ENCODE results near the gene TMEM74B. TPM values are rescaled to one million over a fixed set of nuclear protein-coding genes. Genes with fewer than 3 reads are reported as not detected.

Gene TMEM74B
- total RNA-seq, 1 donor from 2014 or later, result 1.6 TPM

DNA sequence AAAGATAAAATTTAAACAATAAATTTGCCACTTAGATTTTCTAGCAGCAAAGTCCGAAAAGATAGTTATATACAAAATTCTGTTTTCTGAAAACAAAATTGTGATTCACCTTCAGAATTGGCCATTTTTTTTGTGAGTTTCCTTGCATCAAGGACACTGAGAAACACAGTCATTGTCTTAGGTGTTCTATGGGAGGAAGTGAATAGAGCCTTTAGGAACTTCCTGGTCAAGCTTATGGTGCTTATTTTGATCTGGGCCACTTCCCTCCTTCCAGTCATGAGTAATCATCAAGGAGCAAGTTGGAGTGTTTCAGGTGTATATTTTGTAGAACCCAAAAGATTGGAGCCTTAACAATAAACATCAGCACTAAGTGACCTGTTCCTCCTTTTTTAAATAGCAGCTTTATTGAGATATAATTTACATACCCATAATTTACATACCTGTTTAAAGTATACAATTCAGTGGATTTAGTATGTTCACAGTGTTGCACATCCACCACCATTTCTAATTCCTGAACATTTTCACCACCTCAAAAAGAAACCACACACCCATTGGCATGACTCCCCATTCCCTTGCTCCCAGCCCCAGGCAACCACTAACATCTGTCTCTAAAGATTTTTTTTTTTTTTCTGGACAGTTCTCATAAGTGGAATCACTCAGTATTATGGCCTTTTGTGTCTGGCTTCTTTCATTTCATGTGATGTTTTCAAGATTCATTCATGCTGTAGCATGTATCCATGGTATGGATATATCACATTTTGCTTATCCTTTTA lies 17.6 kb downstream of the TMEM74B start:
- Histone ChIP-seq H3K9me3 (ENCODE audit: control insufficient read depth in 3 of 3, low read length in 3 of 3) (no peaks in the 10 kb centered on the region), H3K27me3 (ENCODE audit: control insufficient read depth in 3 of 3, insufficient read depth in 3 of 3, low read length in 3 of 3) (no peaks in the 10 kb centered on the region), H3K36me3 (ENCODE audit: control insufficient read depth in 3 of 3, insufficient read depth in 3 of 3, low read length in 3 of 3) (peaks cover 80 to 86% (median 85%) of the 10 kb centered on the region in 3 donors), H3K27ac (ENCODE audit: low read depth, low read length) (no peak overlapping the region), H3K4me1 (ENCODE audit: control insufficient read depth in 3 of 3, insufficient read depth in 3 of 3, low read length in 3 of 3) (peaks cover 0 to 10% (median 5%) of the 10 kb centered on the region in 3 donors), H3K4me3 (ENCODE audit: low read length in 3 of 3) (no peak overlapping the region), H3K9ac (ENCODE audit: low read depth in 1 of 3, low read length in 3 of 3) (no peak overlapping the region)

DNA sequence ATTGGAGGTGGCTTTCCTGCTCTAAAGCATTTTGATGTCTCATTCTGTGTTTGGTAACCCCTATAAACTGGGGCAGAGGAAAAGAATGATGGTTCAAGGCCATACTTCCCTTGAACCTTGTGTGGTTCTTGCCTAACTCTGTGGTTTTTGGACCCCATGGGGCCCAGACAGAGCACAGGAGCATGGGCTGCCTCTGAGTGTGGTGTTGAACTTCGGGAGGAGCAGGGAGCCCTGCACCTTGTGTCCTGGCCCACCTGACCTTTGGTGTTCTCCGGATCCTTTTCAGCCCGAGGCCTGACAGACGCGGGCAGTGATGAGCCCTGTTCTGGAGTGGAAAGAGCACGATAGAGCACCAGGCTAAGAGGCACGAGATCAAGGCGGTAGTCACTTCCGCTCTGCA lies 18.8 kb downstream of the TMEM74B start:
- peaks cover 75 to 83% (median 81%) of the 10 kb centered on the region in 3 donors for H3K36me3 ChIP-seq (ENCODE audit: control insufficient read depth in 3 of 3, insufficient read depth in 3 of 3, low read length in 3 of 3)

DNA sequence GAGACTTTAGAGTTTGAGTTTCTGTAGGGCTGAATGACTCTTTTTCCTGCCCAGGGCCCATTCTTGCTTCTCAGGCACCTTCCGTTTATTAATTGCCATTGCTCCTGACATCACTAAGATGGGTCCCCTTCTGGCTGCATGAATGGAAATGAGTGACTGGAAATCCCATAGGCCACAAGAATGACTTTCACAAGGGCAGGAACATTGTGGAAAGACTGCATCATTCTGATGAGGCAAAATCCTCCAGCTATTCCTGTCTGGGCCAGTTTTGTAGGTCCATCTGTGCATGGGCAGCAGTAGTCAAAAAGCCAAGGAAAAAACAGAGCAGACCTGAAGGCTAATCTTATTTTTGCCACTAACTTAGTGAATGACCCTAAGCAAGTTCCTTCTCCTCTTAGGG lies 19.3 kb downstream of the TMEM74B start:
- no peak overlapping the region for H3K9ac ChIP-seq (ENCODE audit: low read depth in 1 of 3, low read length in 3 of 3)
- H3K36me3 ChIP-seq (ENCODE audit: control insufficient read depth in 3 of 3, insufficient read depth in 3 of 3, low read length in 3 of 3), result peaks cover 75 to 83% (median 81%) of the 10 kb centered on the region in 3 donors
- no peaks in the 10 kb centered on the region for H3K9me3 ChIP-seq (ENCODE audit: control insufficient read depth in 3 of 3, low read length in 3 of 3)
- no peak overlapping the region for H3K27ac ChIP-seq (ENCODE audit: low read depth, low read length)
- H3K27me3 ChIP-seq (ENCODE audit: control insufficient read depth in 3 of 3, insufficient read depth in 3 of 3, low read length in 3 of 3), result no peaks in the 10 kb centered on the region
- H3K4me3 ChIP-seq (ENCODE audit: low read length in 3 of 3), result no peak overlapping the region
- H3K4me1 ChIP-seq (ENCODE audit: control insufficient read depth in 3 of 3, insufficient read depth in 3 of 3, low read length in 3 of 3), result peaks cover 0 to 14% (median 5%) of the 10 kb centered on the region in 3 donors

More for the DNA sequence above, 18.8 kb downstream of the TMEM74B start:
- no peak overlapping the region for H3K4me3 ChIP-seq (ENCODE audit: low read length in 3 of 3)
- no peak overlapping the region for H3K27ac ChIP-seq (ENCODE audit: low read depth, low read length)
- no peak overlapping the region for H3K9ac ChIP-seq (ENCODE audit: low read depth in 1 of 3, low read length in 3 of 3)
- no peaks in the 10 kb centered on the region for H3K9me3 ChIP-seq (ENCODE audit: control insufficient read depth in 3 of 3, low read length in 3 of 3)
- H3K4me1 ChIP-seq (ENCODE audit: control insufficient read depth in 3 of 3, insufficient read depth in 3 of 3, low read length in 3 of 3), result peaks cover 0 to 14% (median 5%) of the 10 kb centered on the region in 3 donors
- H3K27me3 ChIP-seq (ENCODE audit: control insufficient read depth in 3 of 3, insufficient read depth in 3 of 3, low read length in 3 of 3), result no peaks in the 10 kb centered on the region

DNA sequence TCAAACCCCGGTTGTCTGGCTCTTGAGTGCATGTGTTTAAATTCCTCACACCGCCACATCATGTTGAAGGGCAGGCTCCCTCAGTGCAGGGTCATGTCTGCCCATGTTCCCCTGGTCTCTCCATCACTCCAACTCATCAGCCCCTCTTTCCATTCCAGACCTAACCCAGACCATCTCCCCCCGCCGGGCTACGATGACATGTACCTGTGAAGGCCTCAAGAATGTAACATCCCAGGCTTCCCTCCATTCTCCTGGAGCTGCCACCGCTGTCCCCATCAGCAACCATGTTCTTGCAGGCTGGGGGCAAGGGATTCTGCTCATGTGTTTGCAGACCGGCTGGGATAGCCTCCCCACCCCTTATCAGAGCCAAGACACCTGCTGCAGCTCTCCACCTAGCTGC lies 19.9 kb downstream of the TMEM74B start:
- Histone ChIP-seq H3K9ac (ENCODE audit: low read depth in 1 of 3, low read length in 3 of 3) (no peak overlapping the region), H3K27me3 (ENCODE audit: control insufficient read depth in 3 of 3, insufficient read depth in 3 of 3, low read length in 3 of 3) (no peaks in the 10 kb centered on the region), H3K4me1 (ENCODE audit: control insufficient read depth in 3 of 3, insufficient read depth in 3 of 3, low read length in 3 of 3) (peaks cover 0 to 14% (median 5%) of the 10 kb centered on the region in 3 donors), H3K4me3 (ENCODE audit: low read length in 3 of 3) (no peak overlapping the region), H3K27ac (ENCODE audit: low read depth, low read length) (no peak overlapping the region), H3K9me3 (ENCODE audit: control insufficient read depth in 3 of 3, low read length in 3 of 3) (no peaks in the 10 kb centered on the region), H3K36me3 (ENCODE audit: control insufficient read depth in 3 of 3, insufficient read depth in 3 of 3, low read length in 3 of 3) (peaks cover 73 to 82% (median 78%) of the 10 kb centered on the region in 3 donors)

DNA sequence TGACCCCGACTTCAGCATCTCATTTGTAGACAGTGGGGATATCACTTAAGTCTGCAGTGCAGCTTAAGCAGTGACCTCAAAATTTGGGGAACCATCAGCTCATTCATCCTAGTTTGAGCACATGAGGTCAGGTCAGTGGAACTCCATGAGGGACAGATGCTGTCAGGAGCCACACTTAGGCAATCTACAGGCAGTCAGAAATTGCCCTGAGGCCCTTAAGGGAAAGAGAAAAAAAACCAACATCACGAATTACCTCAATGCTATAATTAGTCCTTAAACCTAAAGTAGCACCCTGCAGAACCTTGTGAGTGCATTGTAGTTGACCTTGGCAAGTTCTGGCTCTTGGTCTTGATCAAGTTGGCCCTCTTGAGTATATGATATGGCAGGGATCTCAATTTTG lies 21.1 kb downstream of the TMEM74B start:
- no peaks in the 10 kb centered on the region for H3K27me3 ChIP-seq (ENCODE audit: control insufficient read depth in 3 of 3, insufficient read depth in 3 of 3, low read length in 3 of 3)
- peaks cover 0 to 14% (median 5%) of the 10 kb centered on the region in 3 donors for H3K4me1 ChIP-seq (ENCODE audit: control insufficient read depth in 3 of 3, insufficient read depth in 3 of 3, low read length in 3 of 3)
- H3K27ac ChIP-seq (ENCODE audit: low read depth, low read length), result no peak overlapping the region
- peaks cover 60 to 71% (median 70%) of the 10 kb centered on the region in 3 donors for H3K36me3 ChIP-seq (ENCODE audit: control insufficient read depth in 3 of 3, insufficient read depth in 3 of 3, low read length in 3 of 3)
- no peaks in the 10 kb centered on the region for H3K9me3 ChIP-seq (ENCODE audit: control insufficient read depth in 3 of 3, low read length in 3 of 3)
- no peak overlapping the region for H3K9ac ChIP-seq (ENCODE audit: low read depth in 1 of 3, low read length in 3 of 3)
- no peak overlapping the region for H3K4me3 ChIP-seq (ENCODE audit: low read length in 3 of 3)

DNA sequence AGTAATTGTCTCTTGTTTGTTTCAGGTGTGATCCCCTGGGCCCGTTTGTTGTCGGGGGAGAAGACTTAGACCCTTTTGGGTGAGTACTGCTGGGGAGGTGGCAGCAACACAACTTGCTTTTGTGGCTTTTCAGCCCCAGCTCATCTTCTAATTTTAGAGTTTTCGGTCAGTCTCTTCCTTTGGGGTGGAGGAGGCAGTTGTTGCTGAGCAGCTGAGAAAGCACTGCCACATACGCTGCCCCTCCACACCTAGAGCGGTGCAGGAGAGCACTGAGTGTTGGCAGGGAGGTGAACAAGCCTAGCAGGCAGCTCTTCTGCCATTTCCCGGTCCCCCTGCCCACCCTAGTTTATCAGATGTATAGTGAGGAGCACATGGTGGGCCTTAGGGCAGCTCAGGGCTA lies 21.7 kb downstream of the TMEM74B start:
- Histone ChIP-seq H3K9me3 (ENCODE audit: control insufficient read depth in 3 of 3, low read length in 3 of 3) (no peaks in the 10 kb centered on the region), H3K36me3 (ENCODE audit: control insufficient read depth in 3 of 3, insufficient read depth in 3 of 3, low read length in 3 of 3) (peaks cover 56 to 68% (median 65%) of the 10 kb centered on the region in 3 donors), H3K4me1 (ENCODE audit: control insufficient read depth in 3 of 3, insufficient read depth in 3 of 3, low read length in 3 of 3) (peaks cover 0 to 14% (median 5%) of the 10 kb centered on the region in 3 donors), H3K27me3 (ENCODE audit: control insufficient read depth in 3 of 3, insufficient read depth in 3 of 3, low read length in 3 of 3) (no peaks in the 10 kb centered on the region), H3K9ac (ENCODE audit: low read depth in 1 of 3, low read length in 3 of 3) (no peak overlapping the region), H3K4me3 (ENCODE audit: low read length in 3 of 3) (no peak overlapping the region), H3K27ac (ENCODE audit: low read depth, low read length) (no peak overlapping the region)

DNA sequence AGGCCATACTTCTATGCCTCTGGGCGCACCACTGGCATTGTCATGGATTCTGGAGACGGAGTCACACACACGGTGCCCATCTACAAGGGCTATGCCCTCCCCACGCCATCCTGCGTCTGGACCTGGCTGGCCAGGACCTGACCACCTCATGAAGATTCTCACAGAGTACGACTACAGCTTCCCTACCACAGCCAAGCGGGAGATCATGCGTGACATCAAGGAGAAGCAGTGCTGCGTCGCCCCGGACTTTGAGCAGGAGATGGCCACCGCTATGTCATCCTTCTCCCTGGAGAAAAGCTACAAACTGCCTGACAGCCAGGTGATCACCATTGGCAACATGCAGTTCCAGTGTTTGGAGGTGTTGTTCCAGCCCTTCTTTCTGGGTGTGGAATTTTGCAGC lies 23.8 kb downstream of the TMEM74B start:
- Histone ChIP-seq H3K27ac (ENCODE audit: low read depth, low read length) (no peak overlapping the region), H3K4me1 (ENCODE audit: control insufficient read depth in 3 of 3, insufficient read depth in 3 of 3, low read length in 3 of 3) (peaks cover 0 to 14% (median 5%) of the 10 kb centered on the region in 3 donors), H3K27me3 (ENCODE audit: control insufficient read depth in 3 of 3, insufficient read depth in 3 of 3, low read length in 3 of 3) (no peaks in the 10 kb centered on the region), H3K9ac (ENCODE audit: low read depth in 1 of 3, low read length in 3 of 3) (no peak overlapping the region), H3K4me3 (ENCODE audit: low read length in 3 of 3) (no peak overlapping the region), H3K36me3 (ENCODE audit: control insufficient read depth in 3 of 3, insufficient read depth in 3 of 3, low read length in 3 of 3) (peaks cover 40 to 58% (median 48%) of the 10 kb centered on the region in 3 donors), H3K9me3 (ENCODE audit: control insufficient read depth in 3 of 3, low read length in 3 of 3) (no peaks in the 10 kb centered on the region)

DNA sequence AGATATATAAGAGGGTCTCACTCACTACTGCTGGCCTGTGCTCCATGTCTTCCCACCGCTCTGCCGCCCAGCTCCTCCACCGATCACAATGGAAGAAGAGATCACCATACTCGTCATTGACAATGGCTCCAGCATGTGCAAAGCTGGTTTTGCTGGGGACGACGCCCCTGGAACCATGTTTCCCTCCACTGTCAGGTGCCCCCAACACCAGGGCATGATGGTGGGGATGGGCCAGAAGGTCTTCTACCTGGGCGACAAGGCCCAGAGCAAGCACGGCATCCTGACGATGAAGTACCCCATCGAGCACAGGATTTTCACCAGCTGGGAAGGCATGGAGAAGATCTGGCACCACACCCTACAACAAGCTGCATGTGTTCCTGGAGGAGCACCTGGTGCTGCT lies 24.3 kb downstream of the TMEM74B start:
- Histone ChIP-seq H3K9me3 (ENCODE audit: control insufficient read depth in 3 of 3, low read length in 3 of 3) (no peaks in the 10 kb centered on the region), H3K4me3 (ENCODE audit: low read length in 3 of 3) (no peak overlapping the region), H3K4me1 (ENCODE audit: control insufficient read depth in 3 of 3, insufficient read depth in 3 of 3, low read length in 3 of 3) (peaks cover 0 to 14% (median 5%) of the 10 kb centered on the region in 3 donors), H3K27ac (ENCODE audit: low read depth, low read length) (no peak overlapping the region), H3K36me3 (ENCODE audit: control insufficient read depth in 3 of 3, insufficient read depth in 3 of 3, low read length in 3 of 3) (peaks cover 35 to 54% (median 44%) of the 10 kb centered on the region in 3 donors), H3K9ac (ENCODE audit: low read depth in 1 of 3, low read length in 3 of 3) (no peak overlapping the region), H3K27me3 (ENCODE audit: control insufficient read depth in 3 of 3, insufficient read depth in 3 of 3, low read length in 3 of 3) (no peaks in the 10 kb centered on the region)

DNA sequence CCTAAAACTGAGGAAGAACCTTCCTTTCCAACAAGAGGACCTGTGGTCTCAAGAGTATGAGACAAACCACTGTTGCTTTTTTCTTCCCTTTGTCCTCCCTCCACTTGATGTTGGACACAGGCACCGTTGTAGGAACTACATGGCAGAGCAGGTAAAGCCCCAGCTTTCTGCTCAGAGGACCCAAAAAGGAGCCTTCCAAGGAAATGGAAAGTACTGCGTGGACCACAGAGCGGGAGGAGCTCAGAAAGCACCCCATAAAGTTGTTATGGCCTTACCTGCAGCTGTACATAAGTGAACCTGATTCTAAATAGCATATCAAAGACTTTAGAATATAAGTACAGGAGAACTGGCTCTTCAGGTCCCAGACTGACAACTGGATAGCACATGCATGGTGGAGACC lies 29.4 kb downstream of the TMEM74B start:
- peaks cover under 1 to 21% (median 13%) of the 10 kb centered on the region in 3 donors for H3K36me3 ChIP-seq (ENCODE audit: control insufficient read depth in 3 of 3, insufficient read depth in 3 of 3, low read length in 3 of 3)
- H3K4me1 ChIP-seq (ENCODE audit: control insufficient read depth in 3 of 3, insufficient read depth in 3 of 3, low read length in 3 of 3), result peaks cover 0 to 7% (median 0%) of the 10 kb centered on the region in 3 donors
- H3K9me3 ChIP-seq (ENCODE audit: control insufficient read depth in 3 of 3, low read length in 3 of 3), result no peaks in the 10 kb centered on the region
- no peak overlapping the region for H3K9ac ChIP-seq (ENCODE audit: low read depth in 1 of 3, low read length in 3 of 3)
- no peak overlapping the region for H3K4me3 ChIP-seq (ENCODE audit: low read length in 3 of 3)
- H3K27me3 ChIP-seq (ENCODE audit: control insufficient read depth in 3 of 3, insufficient read depth in 3 of 3, low read length in 3 of 3), result no peaks in the 10 kb centered on the region
- H3K27ac ChIP-seq (ENCODE audit: low read depth, low read length), result no peak overlapping the region

DNA sequence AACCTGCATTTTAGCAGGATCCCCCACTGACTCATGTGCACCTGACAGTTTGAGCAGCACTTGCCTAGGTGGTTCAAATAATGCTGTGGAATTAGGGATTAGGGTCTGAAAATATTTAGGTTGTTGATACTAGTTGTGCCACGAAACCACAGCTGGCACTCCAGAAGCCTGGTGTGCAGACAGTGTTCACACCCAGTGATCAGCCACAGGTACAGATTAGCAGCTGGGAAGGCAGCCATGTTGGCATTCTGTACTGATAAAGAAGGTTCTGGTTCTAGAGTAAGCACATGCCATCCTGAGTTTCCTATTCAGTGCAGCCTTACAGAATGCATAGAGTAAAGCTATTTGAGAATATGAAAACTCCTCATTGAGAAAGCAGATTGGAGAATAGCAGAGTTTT lies 30.1 kb downstream of the TMEM74B start:
- no peaks in the 10 kb centered on the region for H3K27me3 ChIP-seq (ENCODE audit: control insufficient read depth in 3 of 3, insufficient read depth in 3 of 3, low read length in 3 of 3)
- no peak overlapping the region for H3K9ac ChIP-seq (ENCODE audit: low read depth in 1 of 3, low read length in 3 of 3)
- peaks cover 0 to 7% (median 0%) of the 10 kb centered on the region in 3 donors for H3K4me1 ChIP-seq (ENCODE audit: control insufficient read depth in 3 of 3, insufficient read depth in 3 of 3, low read length in 3 of 3)
- H3K9me3 ChIP-seq (ENCODE audit: control insufficient read depth in 3 of 3, low read length in 3 of 3), result no peaks in the 10 kb centered on the region
- H3K4me3 ChIP-seq (ENCODE audit: low read length in 3 of 3), result no peak overlapping the region
- H3K36me3 ChIP-seq (ENCODE audit: control insufficient read depth in 3 of 3, insufficient read depth in 3 of 3, low read length in 3 of 3), result peaks cover 0 to 18% (median 12%) of the 10 kb centered on the region in 3 donors
- H3K27ac ChIP-seq (ENCODE audit: low read depth, low read length), result no peak overlapping the region
